GM19455 (cell line): Measurements from ENCODE around the gene MCU.
"Not testable (repeated sequence)": the region's sequence is repeated elsewhere in the genome, so short reads cannot be mapped to it uniquely, and the experiment has no call there.

ENCODE experiments used
- ATAC-seq: cut with Tn5 transposase; IDR thresholded peaks from one replicate; pipeline ENCODE4 v1.9.1; 2021; ENCODE audit not compliant: unreplicated experiment

The MCU gene

GRCh38 chr10:72888151-72888638 lies 196.3 kb downstream of the MCU start:
- no peak for ATAC-seq

- ATAC-seq, result no peak
These were observed 197.5 kb downstream of the MCU start for GRCh38 chr10:72889391-72889831.

DNA sequence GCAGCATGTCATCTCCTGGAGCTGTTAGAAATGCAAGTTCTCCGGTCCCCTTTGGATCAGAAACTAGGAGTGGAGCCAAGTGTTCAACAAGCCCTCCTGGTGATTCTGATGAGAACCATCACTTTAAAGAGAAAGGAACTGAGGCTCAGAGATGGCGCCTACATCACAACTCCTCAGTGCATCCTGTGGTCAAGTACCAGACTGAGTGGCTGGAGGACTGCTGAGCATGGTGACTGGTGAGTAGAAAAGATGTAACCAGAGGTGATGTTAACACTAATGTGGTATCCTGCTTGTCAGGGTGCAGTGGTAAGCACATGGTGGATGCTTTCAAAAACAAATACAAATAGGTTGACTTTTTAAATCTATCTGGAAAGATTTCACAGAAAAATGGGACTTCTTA lies 198.1 kb downstream of the MCU start:
- ATAC-seq, result no peak

- ATAC-seq, result no peak
These were observed 201.3 kb downstream of the MCU start, which contains the start of gene OIT3 for GRCh38 chr10:72893136-72893798. OIT3 (plus strand) TSS chr10:72893739; CDS start chr10:72893799, 60 bp downstream.

GRCh38 chr10:72895236-72895850 lies 203.4 kb downstream of the MCU start:
- ATAC-seq, result no peak

DNA sequence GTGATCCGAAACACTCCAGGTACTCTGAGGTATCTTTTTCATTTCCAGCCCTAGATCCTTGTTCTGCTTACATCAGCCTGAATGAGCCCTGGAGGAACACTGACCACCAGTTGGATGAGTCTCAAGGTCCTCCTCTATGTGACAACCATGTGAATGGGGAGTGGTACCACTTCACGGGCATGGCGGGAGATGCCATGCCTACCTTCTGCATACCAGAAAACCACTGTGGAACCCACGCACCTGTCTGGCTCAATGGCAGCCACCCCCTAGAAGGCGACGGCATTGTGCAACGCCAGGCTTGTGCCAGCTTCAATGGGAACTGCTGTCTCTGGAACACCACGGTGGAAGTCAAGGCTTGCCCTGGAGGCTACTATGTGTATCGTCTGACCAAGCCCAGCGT lies 206.7 kb downstream of the MCU start:
- ATAC-seq, result no peak

- no peak for ATAC-seq
These were observed 207.6 kb downstream of the MCU start for GRCh38 chr10:72899545-72899944.

DNA sequence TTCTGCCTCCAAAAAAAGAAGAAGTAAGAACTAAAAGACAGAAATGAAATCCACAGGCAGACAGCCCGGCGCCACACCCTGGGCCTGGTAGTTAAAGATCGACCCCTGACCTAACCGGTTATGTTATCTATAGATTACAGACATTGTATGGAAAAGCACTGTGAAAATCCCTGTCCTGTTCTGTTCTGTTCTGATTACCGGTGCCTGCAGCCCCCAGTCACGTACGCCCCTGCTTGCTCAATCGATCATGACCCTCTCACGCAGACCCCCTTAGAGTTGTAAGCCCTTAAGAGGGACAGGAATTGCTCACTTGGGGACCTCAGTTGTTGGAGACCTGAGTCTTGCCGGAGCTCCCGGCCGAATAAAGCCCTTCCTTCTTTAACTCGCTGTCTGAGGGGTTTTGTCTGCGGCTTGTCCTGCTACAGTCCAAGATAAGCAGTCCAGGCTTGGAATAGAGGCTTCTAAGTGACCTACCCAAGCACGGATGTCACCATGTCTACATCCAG lies 212.1 kb downstream of the MCU start:
- ATAC-seq, result not testable (repeated sequence)

DNA sequence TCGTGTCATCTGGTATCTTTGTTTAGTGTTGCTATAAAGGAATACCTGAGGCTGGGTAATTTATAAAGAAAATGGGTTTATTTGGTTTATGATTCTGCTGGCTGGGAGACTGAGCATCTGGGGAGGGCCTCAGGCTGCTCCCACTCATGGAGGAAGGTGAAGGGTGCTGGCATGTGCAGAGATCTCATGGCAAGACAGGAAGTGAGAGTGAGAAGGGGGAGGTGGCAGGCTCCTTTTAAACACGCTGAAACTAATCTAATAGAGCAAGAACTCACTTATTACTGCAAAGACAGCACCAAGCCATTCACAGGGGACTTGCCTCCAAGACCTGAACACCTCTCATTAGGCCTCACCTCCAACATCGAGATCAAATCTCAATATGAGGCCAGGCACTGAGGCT lies 212.9 kb downstream of the MCU start:
- ATAC-seq, result no peak

GRCh38 chr10:72906446-72906845 lies 214.5 kb downstream of the MCU start:
- ATAC-seq, result no peak

DNA sequence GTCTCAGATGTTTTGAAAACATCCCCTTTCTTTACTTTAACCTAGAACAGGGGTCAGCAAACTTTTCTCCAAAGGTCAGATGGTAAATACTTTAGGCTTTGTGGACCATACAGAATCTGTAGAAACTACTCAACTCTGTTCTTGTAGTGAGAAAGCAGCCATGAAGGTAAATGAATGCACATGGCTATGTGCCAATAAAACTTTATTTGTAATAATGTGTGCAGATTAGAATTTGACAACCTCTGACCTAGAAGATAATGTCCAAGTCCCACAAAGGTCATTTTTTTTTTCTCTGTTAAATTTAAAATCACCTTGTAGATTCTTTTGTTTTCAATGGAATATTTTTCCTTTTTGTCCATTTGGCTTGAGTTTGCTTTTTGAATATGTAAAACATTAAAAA lies 218.8 kb downstream of the MCU start:
- ATAC-seq, result no peak

- ATAC-seq, result no peak
These were observed 219.8 kb downstream of the MCU start for GRCh38 chr10:72911758-72912157.

- no peak for ATAC-seq
These were observed 220.8 kb downstream of the MCU start for GRCh38 chr10:72912736-72913135.

GRCh38 chr10:72913287-72913686 lies 221.3 kb downstream of the MCU start:
- ATAC-seq, result no peak

DNA sequence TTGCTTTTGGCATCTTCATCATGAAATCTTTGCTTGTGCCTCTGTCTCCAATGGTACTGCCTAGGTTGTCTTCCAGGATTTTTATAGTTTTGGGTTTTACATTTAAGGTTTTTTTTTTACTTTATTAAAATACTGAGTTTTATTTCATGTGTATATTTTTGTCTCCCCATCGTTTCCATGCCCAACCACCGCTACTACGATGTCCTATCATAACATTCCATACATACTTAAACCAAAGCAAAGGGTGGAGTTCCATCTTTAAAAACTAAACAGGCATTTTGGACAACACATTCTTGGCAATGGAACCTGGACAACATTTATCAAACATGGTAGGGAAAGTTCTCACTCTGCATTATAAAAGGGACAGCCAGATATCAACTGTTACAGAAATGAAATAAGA lies 225.3 kb downstream of the MCU start:
- not testable (repeated sequence) for ATAC-seq

GRCh38 chr10:72917803-72918332 lies 225.9 kb downstream of the MCU start:
- ATAC-seq, result not testable (repeated sequence)

GRCh38 chr10:72918352-72918751 lies 226.4 kb downstream of the MCU start:
- ATAC-seq, result no peak

GRCh38 chr10:72921147-72921683 lies 229.3 kb downstream of the MCU start:
- not testable (repeated sequence) for ATAC-seq

DNA sequence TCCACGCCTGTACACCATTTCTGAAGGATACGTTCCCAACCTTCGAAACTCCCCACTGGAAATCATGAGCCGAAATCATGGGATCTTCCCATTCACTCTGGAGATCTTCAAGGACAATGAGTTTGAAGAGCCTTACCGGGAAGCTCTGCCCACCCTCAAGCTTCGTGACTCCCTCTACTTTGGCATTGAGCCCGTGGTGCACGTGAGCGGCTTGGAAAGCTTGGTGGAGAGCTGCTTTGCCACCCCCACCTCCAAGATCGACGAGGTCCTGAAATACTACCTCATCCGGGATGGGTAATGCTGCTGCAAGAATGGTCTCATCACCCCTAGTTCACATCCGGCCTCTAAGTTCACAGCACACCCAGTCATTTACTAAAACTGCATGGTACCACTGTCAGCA lies 232.4 kb downstream of the MCU start:
- no peak for ATAC-seq

GRCh38 chr10:72925951-72926465 lies 234.1 kb downstream of the MCU start:
- ATAC-seq, result no peak

DNA sequence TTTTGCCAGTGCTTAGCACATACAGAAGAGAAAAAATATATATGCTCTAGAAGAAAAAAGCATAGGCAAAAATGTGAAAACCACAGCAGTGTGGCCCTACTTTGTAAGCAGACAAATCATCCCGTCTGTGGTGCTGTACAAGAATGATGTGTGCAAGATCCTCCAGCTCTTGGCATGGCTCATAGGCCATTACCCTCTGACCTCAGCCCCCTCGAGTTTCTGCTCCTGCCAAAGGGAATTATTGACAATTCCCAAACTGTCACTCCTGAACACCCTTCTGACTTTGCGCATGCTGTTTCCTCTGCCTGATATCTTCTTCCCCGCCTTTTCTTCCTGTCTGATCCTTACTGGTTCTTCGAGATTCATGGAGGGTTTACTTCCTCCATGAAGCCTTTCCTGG lies 235.5 kb downstream of the MCU start:
- no peak for ATAC-seq

- no peak for ATAC-seq
These were observed 236.9 kb downstream of the MCU start for GRCh38 chr10:72928798-72929197.
